CD4-positive, alpha-beta T cell (primary cell): ENCODE results near the gene HMBS. TPM values are rescaled to one million over a fixed set of nuclear protein-coding genes. Genes with fewer than 3 reads are reported as not detected.

ENCODE experiments used
- ATAC-seq: fragments of 200-7000 bp; cut with Tn5 transposase; one replicate; pipeline ENCODE4 v1.10.0; 2022; ENCODE audit warnings: mild to moderate bottlenecking; ENCODE audit not compliant: poor library complexity
- CTCF ChIA-PET: fragments of 350-600 bp; sonication (Branson Sonifier 250); formaldehyde crosslinking; loops from one replicate; lab custom pipeline; 2021; ENCODE audit warnings: antibody characterized with exemption, inconsistent platforms; lab: Charles Lee
- POLR2A ChIA-PET: fragments of 350-600 bp; sonication (Branson Sonifier 250); formaldehyde crosslinking; loops from one replicate; lab custom pipeline; 2021; ENCODE audit warnings: antibody characterized with exemption, inconsistent platforms; lab: Charles Lee
- DNase-seq, 14 experiments: peaks; one replicate each; pipeline ENCODE4 v3.0.0-alpha.2; 2013 to 2020; ENCODE audit warnings: mixed read lengths in 2 of 14
- H3K27ac ChIP-seq, 2 donors: one replicate each; pipeline versions ENCODE4 v1.5.1 to v1.7.0; 2013; ENCODE audit warnings: low read length in 2 of 2, low read depth in 1 of 2, mild to moderate bottlenecking in 1 of 2
- H3K27me3 ChIP-seq, 2 experiments: 1 replicate in 1 of 2; 2 replicates in 1 of 2; pipeline versions ENCODE4 v1.6.1 to v1.7.0; 2013; ENCODE audit warnings: low read length in 2 of 2, control low read depth in 1 of 2, mild to moderate bottlenecking in 1 of 2, moderate library complexity in 1 of 2; ENCODE audit not compliant: insufficient read depth in 2 of 2, control insufficient read depth in 1 of 2
- H3K36me3 ChIP-seq: one replicate; pipeline ENCODE4 v1.6.1; 2013; ENCODE audit warnings: low read length, control low read depth; ENCODE audit not compliant: insufficient read depth
- H3K4me1 ChIP-seq: one replicate; pipeline ENCODE4 v1.6.1; 2013; ENCODE audit warnings: low read length, control low read depth; ENCODE audit not compliant: insufficient read depth
- H3K4me3 ChIP-seq: one replicate; pipeline ENCODE4 v1.5.1; 2013; ENCODE audit warnings: mild to moderate bottlenecking, low read length, moderate library complexity
- H3K9me3 ChIP-seq, 2 experiments: 1 replicate in 1 of 2; 2 replicates in 1 of 2; pipeline versions ENCODE4 v1.6.1 to v1.7.0; 2013; ENCODE audit warnings: low read length in 2 of 2, mild to moderate bottlenecking in 2 of 2, control low read depth in 1 of 2, moderate library complexity in 1 of 2; ENCODE audit not compliant: control insufficient read depth in 1 of 2, insufficient read depth in 1 of 2
- H3K27ac Mint-ChIP-seq: one replicate; pipeline ENCODE4 v1.8.0; 2020; ENCODE audit warnings: mixed read lengths
- H3K27me3 Mint-ChIP-seq: one replicate; pipeline ENCODE4 v1.8.0; 2021; ENCODE audit warnings: mixed read lengths
- H3K36me3 Mint-ChIP-seq: one replicate; pipeline ENCODE4 v1.8.0; 2021; ENCODE audit warnings: low read depth, mixed read lengths
- H3K4me1 Mint-ChIP-seq: one replicate; pipeline ENCODE4 v1.8.0; 2021; ENCODE audit warnings: low read depth, mixed read lengths
- H3K4me3 Mint-ChIP-seq: one replicate; pipeline ENCODE4 v1.8.0; 2020; ENCODE audit warnings: mild to moderate bottlenecking, mixed read lengths
- H3K9me3 Mint-ChIP-seq: one replicate; pipeline ENCODE4 v1.8.0; 2020; ENCODE audit warnings: mixed read lengths
- intact Hi-C, 2 experiments: fragments of 100-400 bp; cut with DNase I in 1 of 2; cut with micrococcal nuclease in 1 of 2; formaldehyde crosslinking; loops; one replicate each; pipeline versions ENCODE4 v1.15.1 to v1.9.0; 2023 to 2025; cut with DNase I, micrococcal nuclease
- total RNA-seq, 174 experiments: library from RNA in 2 of 174; stranded (reverse) in 2 of 174; gene quantifications; one replicate each; pipeline ENCODE4 v1.2.3 and lab custom pipeline; 2021 to 2026
- TF ChIP-seq, protein P1 (sequence below): fragments of 200-600 bp; IDR thresholded peaks from one replicate; pipeline ENCODE4 v1.8.0; 2022; ENCODE audit warnings: antibody characterized with exemption, mild to moderate bottlenecking

HMBS gene
- total RNA-seq, 2 experiments from 2014 or later: 3.4 to 4.1 TPM

DNA sequence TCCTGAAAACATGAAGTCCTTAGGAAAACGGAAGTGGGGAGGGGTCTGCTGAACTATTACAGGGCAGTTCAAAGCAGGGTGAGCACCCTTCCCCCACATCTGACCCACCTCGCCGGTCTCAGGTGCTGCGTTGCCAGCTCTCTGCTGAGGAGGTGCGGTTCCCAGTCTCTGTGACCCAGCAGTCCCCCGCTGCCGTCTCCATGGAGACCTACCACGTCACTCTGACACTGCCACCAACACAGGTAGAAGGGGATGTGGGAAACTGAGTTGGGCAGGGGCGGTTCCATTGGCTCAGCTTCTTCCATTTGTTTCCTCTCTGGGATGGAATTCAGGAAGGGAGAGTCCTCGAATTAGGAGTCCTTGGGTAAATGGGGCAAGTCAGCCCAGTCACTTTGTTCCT is 25.8 kb downstream of the HMBS start:
- H3K27me3 ChIP-seq: no peaks in the 10 kb centered on the region
- DNase-seq (no peak), ATAC-seq (no peak)
- Mint-ChIP-seq H3K4me1 (peaks cover 45% of the 10 kb centered on the region), H3K36me3 (peaks cover 60% of the 10 kb centered on the region), H3K9me3 (no peaks in the 10 kb centered on the region), H3K27me3 (no peaks in the 10 kb centered on the region), H3K27ac (peak overlapping the region; percentile 32), H3K4me3 (peak overlapping the region; percentile 20)
- H3K27ac ChIP-seq: peak overlapping the region in 1 of 2 donors; percentile 34
- H3K9me3 ChIP-seq: no peaks in the 10 kb centered on the region
- H3K4me1 ChIP-seq: peaks cover 59% of the 10 kb centered on the region
- intact Hi-C loops: no loop called here
- POLR2A ChIA-PET: interaction anchor here (3.0 kb wide), 1 partner anchor 10 kb away, joined by 12 read pairs; the partner anchor contains the start of gene HINFP
- H3K36me3 ChIP-seq: peaks cover 45% of the 10 kb centered on the region
- TF ChIP-seq, protein P1, sequence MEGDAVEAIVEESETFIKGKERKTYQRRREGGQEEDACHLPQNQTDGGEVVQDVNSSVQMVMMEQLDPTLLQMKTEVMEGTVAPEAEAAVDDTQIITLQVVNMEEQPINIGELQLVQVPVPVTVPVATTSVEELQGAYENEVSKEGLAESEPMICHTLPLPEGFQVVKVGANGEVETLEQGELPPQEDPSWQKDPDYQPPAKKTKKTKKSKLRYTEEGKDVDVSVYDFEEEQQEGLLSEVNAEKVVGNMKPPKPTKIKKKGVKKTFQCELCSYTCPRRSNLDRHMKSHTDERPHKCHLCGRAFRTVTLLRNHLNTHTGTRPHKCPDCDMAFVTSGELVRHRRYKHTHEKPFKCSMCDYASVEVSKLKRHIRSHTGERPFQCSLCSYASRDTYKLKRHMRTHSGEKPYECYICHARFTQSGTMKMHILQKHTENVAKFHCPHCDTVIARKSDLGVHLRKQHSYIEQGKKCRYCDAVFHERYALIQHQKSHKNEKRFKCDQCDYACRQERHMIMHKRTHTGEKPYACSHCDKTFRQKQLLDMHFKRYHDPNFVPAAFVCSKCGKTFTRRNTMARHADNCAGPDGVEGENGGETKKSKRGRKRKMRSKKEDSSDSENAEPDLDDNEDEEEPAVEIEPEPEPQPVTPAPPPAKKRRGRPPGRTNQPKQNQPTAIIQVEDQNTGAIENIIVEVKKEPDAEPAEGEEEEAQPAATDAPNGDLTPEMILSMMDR: no peak
- CTCF ChIA-PET: no interaction called here
- H3K4me3 ChIP-seq: no peak overlapping the region

DNA sequence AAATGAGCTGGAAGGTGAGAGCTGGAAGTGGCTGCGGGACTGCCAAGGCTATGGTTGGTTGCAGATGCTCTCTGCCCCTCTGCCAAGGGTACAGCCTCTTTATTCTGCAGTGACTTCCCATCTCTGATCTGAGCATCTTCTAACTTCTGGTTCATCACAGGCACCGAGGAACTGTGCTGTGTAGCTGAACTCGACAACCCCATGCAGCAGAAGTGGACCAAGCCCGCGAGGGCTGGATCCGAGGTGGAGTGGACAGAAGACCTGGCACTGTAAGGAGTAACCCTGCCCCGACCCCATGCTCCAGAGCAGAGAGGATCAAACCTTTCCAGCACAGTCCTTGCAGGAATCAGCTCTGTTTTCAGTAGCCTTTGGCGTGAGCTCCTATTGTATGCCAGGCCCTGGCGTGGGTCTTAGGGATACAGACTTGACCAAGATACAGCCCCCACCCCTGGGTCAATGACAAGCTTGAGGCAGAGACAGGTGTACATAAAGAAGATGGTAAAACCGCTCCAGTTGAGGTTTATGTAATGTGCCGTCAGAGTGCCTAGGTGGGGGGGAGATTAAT is 26.8 kb downstream of the HMBS start:
- peak overlapping the region; percentile 35 for H3K27ac Mint-ChIP-seq
- peaks cover 66% of the 10 kb centered on the region for H3K36me3 Mint-ChIP-seq
- intact Hi-C loops: no loop called here
- peaks cover 51% of the 10 kb centered on the region for H3K4me1 Mint-ChIP-seq
- DNase-seq (no peak), ATAC-seq (no peak)
- TF ChIP-seq, protein P1: no peak
- Histone ChIP-seq H3K27ac (no peak overlapping the region), H3K9me3 (no peaks in the 10 kb centered on the region), H3K36me3 (peaks cover 51% of the 10 kb centered on the region), H3K27me3 (no peaks in the 10 kb centered on the region), H3K4me3 (no peak overlapping the region), H3K4me1 (peaks cover 66% of the 10 kb centered on the region)
- no peaks in the 10 kb centered on the region for H3K9me3 Mint-ChIP-seq
- ChIA-PET CTCF (interaction anchor here (1.1 kb wide), 1 partner anchor 12 kb away, joined by 3 read pairs; no protein-coding TSS in a partner anchor), POLR2A (interaction anchor here (1.1 to 3.0 kb wide), 3 partner anchors 9 to 93 kb away, joined by 3 to 13 read pairs (median 12); partner anchors contain the start of genes DPAGT1, HINFP and RPS25)
- no peak overlapping the region for H3K4me3 Mint-ChIP-seq
- no peaks in the 10 kb centered on the region for H3K27me3 Mint-ChIP-seq

DNA sequence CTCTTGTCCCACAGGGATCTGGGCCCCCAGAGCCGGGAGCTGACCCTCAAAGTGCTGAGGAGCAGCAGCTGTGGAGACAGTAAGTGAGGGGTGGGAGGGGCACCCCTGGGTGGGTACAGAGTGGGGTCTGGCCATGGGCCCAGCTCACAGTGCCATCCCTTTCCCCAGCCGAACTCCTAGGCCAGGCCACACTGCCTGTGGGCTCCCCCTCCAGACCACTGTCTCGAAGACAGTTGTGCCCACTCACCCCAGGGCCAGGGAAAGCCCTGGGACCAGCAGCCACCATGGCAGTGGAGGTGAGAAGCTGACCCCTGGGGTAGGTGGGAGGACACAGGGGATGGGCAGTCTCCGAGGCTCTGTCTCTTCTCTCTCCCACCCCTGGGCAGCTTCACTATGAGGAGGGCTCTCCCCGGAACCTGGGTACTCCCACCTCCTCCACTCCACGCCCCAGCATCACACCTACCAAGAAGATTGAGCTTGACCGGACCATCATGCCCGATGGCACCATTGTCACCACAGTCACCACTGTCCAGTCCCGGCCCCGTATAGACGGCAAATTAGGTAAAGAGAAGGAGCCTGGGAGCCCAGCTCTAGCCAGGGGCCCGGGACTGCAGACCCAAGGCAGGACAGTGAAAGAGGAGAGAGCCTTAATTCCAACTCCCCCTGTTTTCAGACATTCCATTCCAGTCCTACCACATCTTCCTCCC is 27.8 kb downstream of the HMBS start:
- TF ChIP-seq, protein P1: no peak
- Mint-ChIP-seq H3K36me3 (peaks cover 66% of the 10 kb centered on the region), H3K27ac (peak overlapping the region; percentile 35), H3K4me3 (no peak overlapping the region), H3K4me1 (peaks cover 50% of the 10 kb centered on the region), H3K9me3 (no peaks in the 10 kb centered on the region), H3K27me3 (no peaks in the 10 kb centered on the region)
- ChIA-PET POLR2A (interaction anchor here (0.8 to 3.0 kb wide), 4 partner anchors 8 to 94 kb away, joined by 3 to 13 read pairs (median 8); partner anchors contain the start of genes DPAGT1, HINFP and RPS25), CTCF (interaction anchor here (1.1 kb wide), 1 partner anchor 13 kb away, joined by 3 read pairs; no protein-coding TSS in a partner anchor)
- intact Hi-C loops: no loop called here
- H3K4me1 ChIP-seq: peaks cover 66% of the 10 kb centered on the region
- no peak for ATAC-seq
- H3K36me3 ChIP-seq: peaks cover 61% of the 10 kb centered on the region
- no peak overlapping the region for H3K27ac ChIP-seq
- H3K9me3 ChIP-seq: no peaks in the 10 kb centered on the region
- no peak for DNase-seq
- no peaks in the 10 kb centered on the region for H3K27me3 ChIP-seq
- no peak overlapping the region for H3K4me3 ChIP-seq
